Central memory CD4-positive, alpha-beta T cell (primary cell): ENCODE measurements around the gene GRIK5.

ENCODE experiments used
- DNase-seq: peaks from one replicate; pipeline ENCODE4 v3.0.0; 2022

The GRIK5 gene

GRCh38 chr19:41984961-41985360 is 85.0 kb downstream of the GRIK5 start:
- no peak for DNase-seq

- no peak for DNase-seq
Measured at GRCh38 chr19:41981724-41982123, 88.3 kb downstream of the GRIK5 start.

- DNase-seq, result no peak
Measured at GRCh38 chr19:41978470-41978869, 91.5 kb downstream of the GRIK5 start.

GRCh38 chr19:41977916-41978315 is 92.1 kb downstream of the GRIK5 start:
- no peak for DNase-seq

GRCh38 chr19:41974652-41975051 is 95.4 kb downstream of the GRIK5 start:
- DNase-seq, result no peak

- no peak for DNase-seq
Measured at GRCh38 chr19:41971363-41971762, 98.6 kb downstream of the GRIK5 start.

- DNase-seq, result no peak
Measured at GRCh38 chr19:41969772-41970458, 100.1 kb downstream of the GRIK5 start.

GRCh38 chr19:41968751-41969595 is 101.0 kb downstream of the GRIK5 start:
- no peak for DNase-seq

- no peak for DNase-seq
Measured at GRCh38 chr19:41967054-41967783, 102.8 kb downstream of the GRIK5 start.

GRCh38 chr19:41965106-41965505 is 104.9 kb downstream of the GRIK5 start:
- no peak for DNase-seq

- DNase-seq, result no peak
Measured at GRCh38 chr19:41960973-41961372, 109.0 kb downstream of the GRIK5 start.

- peak; percentile 83 for DNase-seq
Measured at GRCh38 chr19:41959056-41960053, 110.7 kb downstream of the GRIK5 start, which contains the start of gene RABAC1. RABAC1 (minus strand) TSS chr19:41959321; CDS start chr19:41959292, 29 bp downstream.

- peak; percentile 70 for DNase-seq
Measured at GRCh38 chr19:41958367-41959055, 111.5 kb downstream of the GRIK5 start.

GRCh38 chr19:41957838-41958366 is 112.1 kb downstream of the GRIK5 start:
- DNase-seq, result peak; percentile 25

GRCh38 chr19:41957161-41957837 is 112.7 kb downstream of the GRIK5 start:
- no peak for DNase-seq

GRCh38 chr19:41956621-41957020 is 113.4 kb downstream of the GRIK5 start:
- DNase-seq, result no peak

- no peak for DNase-seq
Measured at GRCh38 chr19:41955521-41955920, 114.5 kb downstream of the GRIK5 start.

GRCh38 chr19:41951686-41952172 is 118.3 kb downstream of the GRIK5 start:
- DNase-seq, result peak; percentile 71
